Suprapubic skin (tissue), 3 donors: ENCODE data around the gene EDEM3.

ENCODE experiments used
- EP300 ChIP-seq: sonication (generic); formaldehyde crosslinking; IDR thresholded peaks from one replicate; pipeline ENCODE4 v1.6.1; 2017; ENCODE audit warnings: antibody characterized with exemption
- POLR2A ChIP-seq, 2 donors: fragments of 450-650 bp; IDR thresholded peaks; one replicate each; pipeline ENCODE4 v1.6.1; 2017; ENCODE audit warnings: antibody characterized with exemption in 2 of 2, mild to moderate bottlenecking in 2 of 2, moderate library complexity in 2 of 2
- TF ChIP-seq, protein P1 (sequence below), 2 donors: fragments of 200-600 bp in 1 of 2; fragments of 450-650 bp in 1 of 2; sonication (generic) in 1 of 2; IDR thresholded peaks; one replicate each; pipeline ENCODE4 v1.5.1; 2016 to 2019; ENCODE audit warnings: antibody characterized with exemption in 2 of 2, mild to moderate bottlenecking in 1 of 2, moderate library complexity in 1 of 2

DNA sequence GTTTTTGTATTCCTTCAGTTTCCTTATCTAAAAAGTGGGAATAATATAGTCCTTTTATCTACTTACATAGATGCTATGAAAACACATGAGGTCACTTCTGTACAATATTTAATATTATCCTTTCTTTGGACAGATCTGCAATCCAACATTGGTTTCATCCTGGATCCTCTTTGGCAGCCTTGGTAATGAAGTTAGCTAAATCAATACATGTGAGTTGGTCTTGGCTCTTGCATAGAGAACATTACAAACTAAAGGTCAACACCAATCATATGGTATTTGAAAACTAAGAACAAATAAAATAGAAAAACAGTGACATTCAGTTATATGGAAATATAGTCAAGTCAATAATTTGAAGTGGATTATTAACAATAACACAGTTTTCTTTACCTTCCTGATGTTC lies 3.2 kb upstream of the EDEM3 start:
- TF ChIP-seq, protein P1, sequence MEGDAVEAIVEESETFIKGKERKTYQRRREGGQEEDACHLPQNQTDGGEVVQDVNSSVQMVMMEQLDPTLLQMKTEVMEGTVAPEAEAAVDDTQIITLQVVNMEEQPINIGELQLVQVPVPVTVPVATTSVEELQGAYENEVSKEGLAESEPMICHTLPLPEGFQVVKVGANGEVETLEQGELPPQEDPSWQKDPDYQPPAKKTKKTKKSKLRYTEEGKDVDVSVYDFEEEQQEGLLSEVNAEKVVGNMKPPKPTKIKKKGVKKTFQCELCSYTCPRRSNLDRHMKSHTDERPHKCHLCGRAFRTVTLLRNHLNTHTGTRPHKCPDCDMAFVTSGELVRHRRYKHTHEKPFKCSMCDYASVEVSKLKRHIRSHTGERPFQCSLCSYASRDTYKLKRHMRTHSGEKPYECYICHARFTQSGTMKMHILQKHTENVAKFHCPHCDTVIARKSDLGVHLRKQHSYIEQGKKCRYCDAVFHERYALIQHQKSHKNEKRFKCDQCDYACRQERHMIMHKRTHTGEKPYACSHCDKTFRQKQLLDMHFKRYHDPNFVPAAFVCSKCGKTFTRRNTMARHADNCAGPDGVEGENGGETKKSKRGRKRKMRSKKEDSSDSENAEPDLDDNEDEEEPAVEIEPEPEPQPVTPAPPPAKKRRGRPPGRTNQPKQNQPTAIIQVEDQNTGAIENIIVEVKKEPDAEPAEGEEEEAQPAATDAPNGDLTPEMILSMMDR (IDR thresholded peaks at IDR 0.05) = no peak
- TF ChIP-seq POLR2A (IDR thresholded peaks at IDR 0.05) (no peak), EP300 (no peak)
